NCI-H1930 (cell line): ENCODE data around the gene CSF1R.
"Not testable (repeated sequence)": the region's sequence is repeated elsewhere in the genome, so short reads cannot be mapped to it uniquely, and the experiment has no call there.

Experiments used
- DNase-seq, 2 experiments: peaks; one replicate each; lab custom pipeline; 2025; lab: John Stamatoyannopoulos, UW

The CSF1R gene

GRCh38 chr5:150103678-150104549 lies 17.6 kb upstream of the CSF1R start:
- no peak for DNase-seq

DNA sequence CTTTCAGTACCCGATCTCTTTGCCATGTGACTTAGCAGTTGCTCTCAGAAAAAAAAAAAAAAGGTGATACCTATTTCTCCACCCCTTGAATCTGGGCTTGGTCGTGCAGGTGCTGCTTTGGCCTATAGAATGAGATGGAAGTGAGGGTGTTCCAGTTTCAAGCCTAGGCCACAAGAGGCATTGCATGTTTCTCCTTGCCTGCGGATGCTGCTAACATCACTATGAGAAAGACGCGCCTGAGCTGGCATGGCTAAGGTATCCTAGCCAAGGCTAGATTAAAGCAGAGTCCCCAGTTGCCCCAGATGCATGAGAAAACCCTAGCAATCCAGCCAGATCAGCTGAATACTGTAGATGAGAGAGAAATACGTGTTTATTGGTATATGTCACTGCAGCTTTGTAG lies 14.7 kb upstream of the CSF1R start:
- DNase-seq: no peak

GRCh38 chr5:150097152-150097551 lies 10.8 kb upstream of the CSF1R start:
- no peak for DNase-seq

DNA sequence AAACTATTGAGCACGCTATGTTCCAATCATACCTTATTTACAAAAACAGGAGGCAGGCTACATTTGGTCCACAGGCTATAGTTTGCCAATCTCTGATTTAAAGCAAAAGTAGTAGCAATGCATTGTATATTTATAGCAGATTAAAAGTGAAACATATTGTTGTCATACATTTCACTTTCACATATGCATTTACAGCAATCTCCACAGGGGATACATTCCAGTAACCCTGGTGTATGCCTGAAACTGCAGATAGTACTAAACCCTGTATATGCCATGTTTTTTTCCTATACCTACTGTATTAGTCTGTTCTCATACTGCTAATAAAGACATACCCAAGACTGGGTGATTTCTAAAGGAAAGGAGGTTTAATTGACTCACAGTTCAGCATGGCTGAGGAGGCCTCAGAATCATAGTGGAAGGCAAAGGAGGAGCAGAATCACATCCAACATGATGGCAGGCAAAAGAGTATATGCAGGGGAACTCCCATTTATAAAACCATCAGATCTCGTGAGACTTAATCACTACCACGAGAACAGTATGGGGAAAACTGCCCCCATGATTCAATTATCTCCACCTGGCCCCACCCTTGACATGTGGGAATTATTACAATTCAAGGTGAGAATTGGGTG lies 5.9 kb upstream of the CSF1R start:
- no peak for DNase-seq

DNA sequence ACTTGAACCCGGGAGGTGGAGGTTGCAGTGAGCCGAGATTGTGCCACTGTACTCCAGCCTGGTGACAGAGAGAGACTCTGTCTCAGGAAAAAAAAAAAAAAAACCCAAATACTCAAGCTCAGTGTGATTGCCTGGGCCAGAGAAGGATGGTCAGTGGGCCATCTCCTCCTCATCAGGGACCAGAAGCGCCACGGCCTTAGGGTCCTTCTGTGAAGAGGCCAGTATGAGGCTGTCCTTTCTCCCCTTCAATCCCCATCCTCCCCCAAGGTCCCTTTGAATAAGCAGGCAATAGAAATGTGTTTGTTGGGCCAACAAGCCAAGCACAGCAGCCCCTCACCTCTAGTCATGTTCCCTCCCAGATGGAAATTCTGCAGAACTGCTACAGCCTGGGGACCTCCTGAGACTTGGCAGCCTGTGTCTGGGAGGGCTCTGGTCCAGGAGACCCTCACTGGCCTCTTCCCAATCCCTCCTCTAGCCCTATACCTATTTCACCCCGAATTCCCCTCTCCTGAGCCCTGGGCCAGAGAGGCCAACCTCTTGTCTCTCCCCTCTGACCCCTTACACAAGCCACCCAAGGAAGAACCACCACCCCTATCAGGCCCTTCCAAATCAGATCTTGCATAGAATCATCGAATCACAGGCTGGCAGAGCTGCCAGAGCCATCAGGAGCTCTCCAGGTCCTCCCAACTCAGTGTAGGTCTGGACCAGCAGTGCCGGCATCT lies 1.0 kb downstream of the CSF1R start:
- no peak for DNase-seq

GRCh38 chr5:150084754-150085153 lies 1.6 kb downstream of the CSF1R start:
- not testable (repeated sequence) for DNase-seq

GRCh38 chr5:150082889-150083288 lies 3.5 kb downstream of the CSF1R start:
- DNase-seq: no peak

DNA sequence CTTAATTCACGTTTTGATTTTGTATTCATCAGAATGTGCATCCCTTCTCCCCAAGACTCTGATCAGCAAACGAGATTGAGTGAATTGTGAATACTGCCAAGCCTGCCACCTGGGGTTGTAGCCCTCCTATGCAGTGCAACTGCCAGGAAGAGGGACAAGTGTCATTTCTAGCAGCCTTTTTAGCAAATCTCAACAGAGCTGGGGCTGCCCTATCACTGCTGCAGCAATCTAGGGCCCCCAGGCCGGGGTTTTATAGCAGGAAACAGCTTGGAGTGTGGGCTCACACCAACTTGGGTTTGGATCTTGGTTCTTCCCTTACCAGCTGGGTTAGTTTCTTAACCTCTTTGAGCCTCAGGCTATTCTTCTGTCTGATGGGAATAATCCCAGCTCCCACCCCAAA lies 4.0 kb downstream of the CSF1R start:
- no peak for DNase-seq

DNA sequence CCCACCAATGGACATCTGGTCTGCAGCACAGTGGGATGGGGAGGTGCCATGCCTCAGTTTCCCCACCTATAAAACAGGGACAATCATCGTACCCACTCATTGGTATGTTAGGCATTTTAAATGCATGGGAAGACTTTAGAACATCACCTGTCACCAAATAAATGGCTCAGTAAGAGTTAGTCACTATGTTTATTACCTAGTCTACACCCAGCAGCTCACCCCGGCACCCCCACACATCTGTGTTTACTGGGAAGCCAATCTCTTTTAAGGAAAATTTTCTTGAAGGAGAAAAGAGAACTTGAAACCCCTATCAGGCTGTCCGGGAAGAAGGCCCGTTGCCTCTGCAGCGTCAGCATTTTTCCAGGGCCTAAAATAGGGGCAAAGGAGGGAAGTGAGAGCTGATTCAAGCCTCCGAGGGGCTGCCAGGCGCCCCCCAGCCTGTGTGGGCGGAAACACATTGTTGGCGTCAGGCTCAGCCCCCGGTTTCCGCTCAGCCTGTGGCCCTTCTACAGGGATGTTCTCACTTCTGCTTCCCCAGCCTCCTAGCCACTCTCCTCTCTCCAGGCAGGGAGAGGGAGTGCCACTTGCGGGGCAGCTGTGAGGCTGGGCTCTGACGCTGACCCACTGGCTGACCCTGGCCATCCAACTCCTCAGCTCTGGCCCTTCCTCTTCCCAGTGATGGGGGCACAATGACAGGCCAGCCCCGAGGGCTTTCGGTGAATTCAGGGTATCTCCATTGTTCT lies 4.6 kb downstream of the CSF1R start:
- no peak for DNase-seq

DNA sequence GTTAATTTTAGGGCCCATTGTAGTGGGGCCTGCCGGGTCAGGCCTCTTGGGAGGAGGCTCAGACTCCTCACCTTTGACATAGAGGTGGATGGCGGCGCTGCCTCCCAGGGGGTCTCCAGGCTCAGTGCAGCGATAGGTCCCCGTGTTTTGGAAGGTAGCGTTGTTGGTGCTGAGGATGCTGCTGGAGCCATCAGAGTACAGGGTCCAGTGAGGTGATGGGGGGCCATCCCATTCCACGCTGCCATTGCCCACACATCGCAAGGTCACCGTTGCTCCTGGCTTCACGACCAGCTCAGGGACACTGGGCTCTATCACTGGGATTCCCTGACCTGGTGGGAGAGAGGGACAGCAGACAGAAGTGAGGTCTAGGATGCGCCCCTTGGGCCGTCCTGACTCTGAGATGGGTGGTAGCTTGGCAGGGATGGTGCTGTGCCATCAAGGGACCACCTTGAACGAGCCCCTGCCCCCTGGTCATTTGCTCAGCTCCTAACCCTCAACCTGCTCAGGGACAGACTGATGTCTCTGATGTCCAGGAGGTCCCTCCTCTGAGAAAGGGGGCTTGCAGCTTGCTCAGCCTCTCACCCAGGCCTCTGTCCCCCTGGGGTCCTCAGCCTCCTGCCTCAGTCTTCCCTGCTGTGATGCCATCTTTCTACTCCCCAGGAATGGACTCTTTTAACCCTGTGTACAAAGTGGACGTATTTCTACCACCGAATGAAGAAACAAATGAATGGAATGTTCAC lies 5.5 kb downstream of the CSF1R start:
- no peak for DNase-seq

DNA sequence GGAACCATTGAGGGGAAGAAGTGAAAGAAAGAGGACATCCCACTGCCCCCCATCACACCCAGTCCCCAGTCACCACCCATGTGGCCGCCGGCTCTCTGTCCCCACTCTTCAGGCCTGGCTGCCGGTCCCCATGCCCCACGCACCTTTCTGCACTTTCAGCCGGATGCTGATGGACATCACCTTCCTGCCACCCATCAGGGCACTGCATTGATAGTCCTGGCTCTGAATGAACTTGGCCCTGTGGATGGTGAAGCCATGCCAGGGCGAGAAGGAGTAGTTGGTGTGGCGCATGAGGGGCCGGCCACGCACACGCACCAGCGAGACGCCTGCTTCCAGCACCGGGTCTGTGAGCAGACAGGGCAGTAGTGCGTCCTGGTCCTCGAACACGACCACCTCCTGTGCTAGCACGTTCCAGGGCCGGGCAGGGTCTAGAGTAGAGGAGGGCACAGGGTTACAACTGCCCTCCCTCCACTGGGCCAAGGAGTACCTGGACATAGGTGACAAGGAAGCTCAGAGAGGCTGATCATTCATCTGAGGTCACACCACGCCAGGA lies 6.4 kb downstream of the CSF1R start:
- DNase-seq: no peak

GRCh38 chr5:150078802-150079689 lies 7.3 kb downstream of the CSF1R start:
- DNase-seq: no peak

GRCh38 chr5:150077996-150078801 lies 8.2 kb downstream of the CSF1R start:
- DNase-seq: no peak

GRCh38 chr5:150077060-150077459 lies 9.3 kb downstream of the CSF1R start:
- DNase-seq: no peak

- no peak for DNase-seq
Observed at GRCh38 chr5:150075806-150076205, 10.5 kb downstream of the CSF1R start.

- DNase-seq: no peak
Observed at GRCh38 chr5:150075233-150075632, 11.1 kb downstream of the CSF1R start.

- no peak for DNase-seq
Observed at GRCh38 chr5:150073677-150074076, 12.7 kb downstream of the CSF1R start.

DNA sequence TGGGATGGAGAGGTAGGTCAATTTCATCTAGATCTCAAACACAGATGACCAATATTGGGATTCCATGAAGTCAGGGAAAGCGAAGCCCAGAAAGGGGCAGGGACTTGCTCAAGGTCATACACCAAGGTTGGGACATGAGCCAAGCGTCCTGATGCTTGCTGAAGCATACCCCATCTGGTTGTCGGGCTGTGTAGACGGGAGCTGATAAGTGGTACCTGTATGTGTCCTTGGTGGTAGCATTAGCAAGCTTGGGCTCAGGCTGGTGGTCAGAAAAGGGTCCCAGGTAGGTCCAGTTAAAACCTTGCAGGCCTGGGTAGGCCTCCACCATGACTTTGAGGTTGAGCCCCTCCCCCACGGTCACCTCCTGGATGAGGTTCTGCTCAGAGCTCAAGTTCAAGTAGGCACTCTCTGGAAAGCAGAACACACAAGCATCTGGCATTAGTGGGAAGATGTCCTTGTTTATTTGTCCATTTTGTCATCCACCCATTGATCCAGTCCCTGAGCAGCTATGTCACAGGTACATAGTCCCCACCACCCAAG lies 13.2 kb downstream of the CSF1R start:
- no peak for DNase-seq

GRCh38 chr5:150070821-150071220 lies 15.5 kb downstream of the CSF1R start:
- no peak for DNase-seq
